ENCODE results near the gene PPM1M. TPM values are rescaled to one million over a fixed set of nuclear protein-coding genes. Genes with fewer than 3 reads are reported as not detected.

PPM1M gene
- total RNA-seq, 2 experiments from 2014 or later, result 70.2 to 75.3 TPM

DNA sequence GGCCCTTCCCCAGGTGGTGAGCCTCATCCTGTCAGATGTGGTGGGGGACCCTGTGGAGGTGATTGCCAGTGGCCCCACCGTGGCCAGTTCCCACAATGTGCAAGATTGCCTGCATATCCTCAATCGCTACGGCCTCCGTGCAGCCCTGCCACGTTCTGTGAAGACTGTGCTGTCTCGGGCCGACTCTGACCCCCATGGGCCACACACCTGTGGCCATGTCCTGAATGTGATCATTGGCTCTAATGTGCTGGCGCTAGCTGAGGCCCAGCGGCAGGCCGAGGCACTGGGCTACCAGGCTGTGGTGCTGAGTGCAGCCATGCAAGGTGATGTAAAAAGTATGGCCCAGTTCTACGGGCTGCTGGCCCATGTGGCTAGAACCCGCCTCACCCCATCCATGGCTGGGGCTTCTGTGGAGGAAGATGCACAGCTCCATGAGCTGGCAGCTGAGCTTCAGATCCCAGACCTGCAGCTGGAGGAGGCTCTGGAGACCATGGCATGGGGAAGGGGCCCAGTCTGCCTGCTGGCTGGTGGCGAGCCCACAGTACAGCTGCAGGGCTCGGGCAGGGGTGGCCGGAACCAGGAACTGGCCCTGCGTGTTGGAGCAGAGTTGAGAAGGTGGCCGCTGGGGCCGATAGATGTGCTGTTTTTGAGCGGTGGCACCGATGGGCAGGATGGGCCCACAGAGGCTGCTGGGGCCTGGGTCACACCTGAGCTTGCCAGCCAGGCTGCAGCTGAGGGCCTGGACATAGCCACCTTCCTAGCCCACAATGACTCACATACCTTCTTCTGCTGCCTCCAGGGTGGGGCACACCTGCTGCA, 46.9 kb downstream of the PPM1M start:
- POLR2A ChIA-PET, result no interaction called here
- CTCF ChIA-PET, result interaction anchor here (0.6 to 1.6 kb wide), 8 partner anchors 17 to 589 kb away, joined by 3 to 10 read pairs (median 4); no protein-coding TSS in a partner anchor

DNA sequence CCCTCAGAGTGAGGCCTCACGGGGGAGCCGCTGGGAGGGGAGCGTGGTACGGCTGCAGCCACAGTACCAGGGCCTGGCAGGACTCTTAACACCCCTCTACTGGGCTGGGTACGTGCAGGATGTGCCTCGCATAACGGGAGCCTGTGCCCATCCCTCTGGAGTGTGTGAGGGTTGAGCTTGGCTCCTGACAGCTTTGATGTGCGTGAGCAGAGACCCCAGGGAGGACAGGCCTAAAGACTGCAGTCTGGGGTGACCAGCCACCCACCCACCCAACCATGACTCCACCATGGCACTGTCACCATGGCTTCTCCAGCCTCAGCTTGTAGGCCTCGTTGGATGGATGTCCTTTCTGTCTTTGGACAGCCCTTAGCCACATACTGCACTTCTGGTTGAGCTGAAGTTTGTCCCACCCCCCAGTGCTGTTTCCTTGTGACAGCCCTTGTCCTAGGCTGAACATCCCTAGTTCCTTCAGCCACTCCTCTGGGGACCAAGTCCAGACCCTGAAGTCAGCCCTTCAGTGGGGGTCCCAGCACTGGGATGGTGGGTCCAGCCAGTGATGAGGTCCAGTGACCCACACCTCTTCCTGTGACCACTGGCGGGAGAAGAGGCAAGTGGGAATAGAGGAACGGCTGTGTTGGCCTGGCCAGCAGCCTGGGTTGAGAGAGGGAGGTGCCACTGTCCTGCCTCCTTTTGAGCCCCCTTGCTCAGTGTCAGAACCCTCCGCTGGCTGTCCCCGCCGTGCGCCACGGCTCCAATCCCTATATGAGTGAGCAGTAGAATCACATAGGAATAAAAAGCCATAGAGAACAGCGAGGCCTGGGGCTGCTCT, 48.1 kb downstream of the PPM1M start:
- ChIA-PET POLR2A (no interaction called here), CTCF (interaction anchor here (0.6 to 1.0 kb wide), 2 partner anchors 8 to 46 kb away, joined by 4 to 5 read pairs; no protein-coding TSS in a partner anchor)

DNA sequence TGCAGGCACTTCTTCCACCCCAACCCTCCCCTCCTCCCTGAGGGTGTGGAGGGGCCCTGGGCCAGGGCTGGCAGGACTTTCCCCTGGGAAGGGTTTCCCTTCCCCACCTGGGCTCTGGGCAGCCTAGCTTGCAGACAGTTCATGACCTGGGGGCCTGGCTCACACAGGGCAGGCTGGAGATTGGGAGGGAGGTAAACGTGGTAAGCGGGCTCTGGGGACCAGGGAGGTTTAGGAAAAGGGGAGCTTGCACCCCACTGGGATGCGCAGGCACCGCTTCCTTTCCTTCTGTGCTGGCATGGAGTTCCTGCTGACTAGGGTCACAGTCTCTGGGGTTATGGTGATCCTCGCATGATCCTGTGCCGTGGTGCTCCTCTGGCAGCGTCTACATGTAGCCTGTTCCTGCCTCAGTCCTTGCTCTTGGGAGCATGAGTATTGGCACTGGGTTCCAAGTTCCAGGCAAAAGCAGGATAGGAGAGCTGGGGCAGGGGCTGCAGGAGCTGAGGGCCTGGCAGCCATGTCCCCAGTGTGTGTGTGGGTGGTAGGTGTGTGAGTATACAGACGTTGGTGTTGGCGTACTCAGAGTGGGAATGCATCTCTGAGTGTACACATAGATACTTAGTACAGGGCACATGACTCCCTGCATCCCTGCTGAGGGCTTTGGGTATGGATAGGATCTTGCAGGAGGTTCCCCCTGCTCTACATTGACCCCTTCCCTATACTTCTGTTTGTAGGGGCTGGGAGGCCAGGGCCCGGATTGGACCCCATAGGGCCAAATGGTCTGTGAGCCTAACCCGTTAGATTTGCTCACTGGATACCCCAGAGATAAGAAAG, 49.0 kb downstream of the PPM1M start:
- ChIA-PET CTCF (interaction anchor here (0.6 kb wide), 1 partner anchor 11 kb away, joined by 3 read pairs; no protein-coding TSS in a partner anchor), POLR2A (no interaction called here)

DNA sequence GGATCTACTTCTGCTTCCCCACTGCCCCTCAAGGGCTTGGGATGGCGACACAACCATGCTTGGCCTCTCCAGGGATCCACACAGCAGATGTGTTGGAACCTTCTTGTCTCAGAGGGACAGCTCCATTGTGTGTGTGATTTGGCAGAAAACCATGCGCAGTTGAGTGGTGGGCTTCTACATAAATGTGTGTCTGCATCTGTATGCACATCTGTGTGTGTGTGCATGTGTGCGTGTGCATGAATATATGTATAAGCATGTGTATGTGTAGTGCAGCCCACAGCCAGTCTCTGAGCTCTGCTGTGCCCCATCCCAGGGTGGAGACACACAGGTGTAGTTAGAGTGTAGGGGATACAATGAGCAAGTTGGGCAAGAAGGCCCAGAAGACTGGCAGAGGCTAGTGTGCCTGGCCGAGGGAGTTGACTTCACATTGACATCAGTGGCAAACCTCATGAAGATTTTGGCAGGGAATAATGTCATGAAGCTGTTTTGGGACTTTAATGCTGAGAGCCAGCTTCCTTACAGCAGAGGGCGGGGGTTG, 50.2 kb downstream of the PPM1M start:
- ChIA-PET CTCF (interaction anchor here (0.6 to 1.6 kb wide), 3 partner anchors 43 to 64 kb away, joined by 3 to 7 read pairs (median 3); no protein-coding TSS in a partner anchor), POLR2A (no interaction called here)

GRCh38 chr3:52297242-52298148, 51.9 kb downstream of the PPM1M start:
- CTCF ChIA-PET, result interaction anchor here (1.1 to 2.0 kb wide), 3 partner anchors 10 to 66 kb away, joined by 3 to 7 read pairs (median 5); partner anchors contain the start of gene GLYCTK
- POLR2A ChIA-PET, result interaction anchor here (0.5 to 0.6 kb wide), 2 partner anchors 56 to 81 kb away, joined by 3 read pairs; no protein-coding TSS in a partner anchor

- POLR2A ChIA-PET, result interaction anchor here (0.5 to 0.6 kb wide), 2 partner anchors 106 to 144 kb away, joined by 3 to 5 read pairs; no protein-coding TSS in a partner anchor
- CTCF ChIA-PET, result interaction anchor here (0.6 to 2.0 kb wide), 4 partner anchors 11 to 197 kb away, joined by 3 to 5 read pairs (median 4); partner anchors contain the start of genes GLYCTK and STAB1
Measured at GRCh38 chr3:52298149-52299098, 52.9 kb downstream of the PPM1M start.

DNA sequence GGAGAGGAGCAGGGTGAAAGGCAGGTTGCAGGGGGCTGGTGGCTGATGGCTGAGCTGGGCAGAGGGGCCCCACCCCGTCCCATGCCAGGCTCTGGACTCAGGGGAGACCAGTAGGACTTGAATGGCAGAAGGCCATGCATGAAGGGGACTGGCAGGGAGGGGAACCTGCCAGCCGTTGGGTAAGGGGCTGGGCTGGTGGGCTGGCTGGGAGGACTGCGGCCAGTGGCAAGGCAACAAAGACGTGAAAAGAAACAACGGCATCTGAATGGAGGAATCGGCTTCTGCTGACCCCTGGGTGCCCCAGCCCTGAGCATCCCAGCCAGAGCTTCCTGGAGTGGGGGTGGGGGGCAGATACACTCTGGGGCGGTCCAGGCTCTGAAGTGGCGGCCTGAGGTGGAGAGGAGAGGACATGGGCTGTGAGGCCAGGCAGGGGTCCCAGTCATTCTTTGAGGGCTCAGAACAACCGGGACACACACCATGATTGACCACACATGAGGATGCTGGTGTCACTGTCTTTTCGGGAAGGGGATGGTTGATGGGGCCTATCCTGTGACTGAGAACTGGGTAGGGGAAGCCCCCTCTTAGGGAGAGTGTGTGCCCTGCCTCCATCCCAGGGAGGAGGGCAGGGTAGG, 53.8 kb downstream of the PPM1M start:
- ChIA-PET CTCF (interaction anchor here (1.0 to 2.0 kb wide), 4 partner anchors 9 to 40 kb away, joined by 4 to 7 read pairs (median 4); no protein-coding TSS in a partner anchor), POLR2A (interaction anchor here (0.5 to 0.6 kb wide), 2 partner anchors 107 to 145 kb away, joined by 3 to 5 read pairs; no protein-coding TSS in a partner anchor)

Other genes with a start within 250 kb of the PPM1M start
- 1,000 to 10,000 TPM; 1,417 to 1,432 TPM for gene RPL29, start 249.9 kb upstream of the PPM1M start, total RNA-seq
- 10 to 100 TPM; 26.5 to 26.8 TPM for gene DUSP7, start 189.2 kb upstream of the PPM1M start, total RNA-seq
- 10 to 100 TPM; 24.5 to 27.4 TPM for gene POC1A, start 91.3 kb upstream of the PPM1M start, total RNA-seq
- gene ALAS1, start 47.6 kb upstream of the PPM1M start, total RNA-seq, result 10 to 100 TPM; 71.7 to 73.8 TPM
- gene TLR9, start 20.1 kb upstream of the PPM1M start, total RNA-seq, result under 1 TPM; 0.23 to 0.50 TPM
- gene TWF2, start 6.6 kb upstream of the PPM1M start, total RNA-seq, result 100 to 1,000 TPM; 117 to 123 TPM
- gene WDR82, start 32.9 kb downstream of the PPM1M start, total RNA-seq, result 100 to 1,000 TPM; 123 to 124 TPM
- 10 to 100 TPM; 18.5 to 19.7 TPM for gene GLYCTK, start 42.1 kb downstream of the PPM1M start, total RNA-seq
- gene DNAH1, start 70.6 kb downstream of the PPM1M start, total RNA-seq, result 1 to 10 TPM; 4.4 to 4.5 TPM
- gene BAP1, start 164.2 kb downstream of the PPM1M start, total RNA-seq, result 100 to 1,000 TPM; 108 to 109 TPM
- 10 to 100 TPM; 10.3 to 10.8 TPM for gene PHF7, start 164.9 kb downstream of the PPM1M start, total RNA-seq
- gene SEMA3G, start 199.3 kb downstream of the PPM1M start, total RNA-seq, result under 1 TPM; 0.08 to 0.19 TPM
- 1 to 10 TPM; 1.3 to 2.1 TPM for gene TNNC1, start 208.3 kb downstream of the PPM1M start, total RNA-seq
- 10 to 100 TPM; 58.9 to 60.7 TPM for gene NISCH, start 209.8 kb downstream of the PPM1M start, total RNA-seq
- not detected for gene STAB1, start 249.6 kb downstream of the PPM1M start, total RNA-seq

All from activated CD8-positive, alpha-beta memory T cell treated with anti-CD3 and anti-CD28 coated beads for 36 hours (primary cell).